HG02870 (cell line): Measurements from ENCODE around the gene OPALIN.
A peak's percentile ranks its signal among the peaks of the same experiment; 100 is the strongest.

ENCODE experiments used
- ATAC-seq: cut with Tn5 transposase; IDR thresholded peaks from one replicate; pipeline ENCODE4 v1.9.1; 2021; ENCODE audit warnings: mild to moderate bottlenecking, moderate library complexity; ENCODE audit not compliant: unreplicated experiment

Gene OPALIN

DNA sequence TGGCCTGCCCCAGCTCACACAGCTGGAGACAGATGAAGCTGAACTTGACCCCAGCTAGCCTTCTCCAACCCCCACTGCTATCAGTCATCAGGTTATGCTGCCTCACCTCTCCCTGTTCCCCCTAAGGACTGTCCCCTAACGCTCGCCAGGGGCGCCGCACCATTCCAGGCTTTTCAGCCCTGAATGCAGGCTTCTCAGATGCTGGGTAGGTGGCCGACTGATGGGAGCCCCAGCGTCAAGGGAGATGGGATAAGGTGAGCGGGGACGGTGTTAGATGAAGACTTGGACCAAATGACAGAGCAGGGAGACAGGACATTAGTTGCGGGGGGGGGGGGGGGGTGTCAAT lies 15.8 kb upstream of the OPALIN start:
- no peak for ATAC-seq

GRCh38 chr10:96374004-96374403 lies 15.2 kb upstream of the OPALIN start:
- no peak for ATAC-seq

- ATAC-seq: no peak
Measured at GRCh38 chr10:96371356-96371755, 12.6 kb upstream of the OPALIN start.

GRCh38 chr10:96370584-96371157 lies 11.9 kb upstream of the OPALIN start:
- ATAC-seq: no peak

- no peak for ATAC-seq
Measured at GRCh38 chr10:96369890-96370583, 11.2 kb upstream of the OPALIN start.

GRCh38 chr10:96368971-96369370 lies 10.2 kb upstream of the OPALIN start:
- no peak for ATAC-seq

DNA sequence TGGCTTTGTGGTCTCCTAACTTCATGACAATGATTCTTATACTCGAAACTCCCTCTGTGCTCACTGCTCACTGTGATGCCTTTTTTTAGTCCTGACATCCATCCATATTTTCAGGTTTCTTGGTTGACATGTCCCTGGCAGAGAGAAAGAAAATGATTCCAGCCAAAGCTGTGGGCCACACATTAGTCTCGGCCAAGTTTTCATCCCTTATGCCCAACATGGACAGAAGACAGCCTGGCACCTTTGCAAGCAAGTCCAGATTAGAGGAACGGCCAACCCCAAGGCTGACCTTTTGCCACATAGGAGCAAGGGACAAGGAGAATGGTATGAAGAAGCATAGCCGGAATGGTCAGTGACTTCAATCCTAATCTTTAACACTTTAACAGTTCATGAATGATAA lies 8.7 kb upstream of the OPALIN start:
- no peak for ATAC-seq

DNA sequence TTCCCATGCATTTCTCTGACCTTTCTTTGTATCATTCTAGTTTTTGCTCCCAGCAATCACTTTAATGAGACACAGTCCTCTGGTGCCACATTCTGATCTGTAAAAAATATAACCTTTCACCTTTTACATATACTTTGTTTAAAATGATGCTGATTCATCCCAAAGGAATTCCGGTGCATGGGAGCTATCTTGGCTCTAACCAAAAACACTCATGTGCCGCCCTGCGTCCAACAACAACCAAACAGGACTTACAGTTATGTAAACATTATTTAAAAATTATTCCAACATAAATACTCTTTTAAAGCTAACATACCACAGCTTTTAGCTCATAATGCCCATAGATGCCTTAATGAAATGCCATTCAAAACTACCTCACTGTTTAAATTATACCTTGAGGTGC lies 7.7 kb upstream of the OPALIN start:
- ATAC-seq: no peak

- no peak for ATAC-seq
Measured at GRCh38 chr10:96365571-96365970, 6.8 kb upstream of the OPALIN start.

- no peak for ATAC-seq
Measured at GRCh38 chr10:96360766-96361165, 2.0 kb upstream of the OPALIN start.

DNA sequence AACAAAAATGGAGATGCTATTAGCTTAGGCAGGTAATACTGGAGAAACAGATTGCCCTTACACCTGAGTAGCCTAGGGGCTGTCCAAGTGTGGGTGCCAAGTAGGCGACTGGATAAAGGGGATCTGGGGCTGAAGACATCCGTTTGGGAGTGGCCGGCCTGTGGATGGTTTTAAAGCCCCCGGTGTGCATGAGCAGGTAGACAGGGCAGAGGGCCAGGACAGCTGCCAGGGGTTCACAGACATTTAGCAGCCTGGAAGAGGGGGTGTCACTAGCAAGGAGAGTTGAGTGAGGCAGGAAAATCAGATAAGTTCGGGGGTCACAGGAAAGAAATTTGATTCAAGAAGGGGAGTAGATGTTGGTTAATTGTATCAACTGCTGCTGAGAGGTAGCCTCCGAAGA lies 1.5 kb upstream of the OPALIN start:
- ATAC-seq: no peak

DNA sequence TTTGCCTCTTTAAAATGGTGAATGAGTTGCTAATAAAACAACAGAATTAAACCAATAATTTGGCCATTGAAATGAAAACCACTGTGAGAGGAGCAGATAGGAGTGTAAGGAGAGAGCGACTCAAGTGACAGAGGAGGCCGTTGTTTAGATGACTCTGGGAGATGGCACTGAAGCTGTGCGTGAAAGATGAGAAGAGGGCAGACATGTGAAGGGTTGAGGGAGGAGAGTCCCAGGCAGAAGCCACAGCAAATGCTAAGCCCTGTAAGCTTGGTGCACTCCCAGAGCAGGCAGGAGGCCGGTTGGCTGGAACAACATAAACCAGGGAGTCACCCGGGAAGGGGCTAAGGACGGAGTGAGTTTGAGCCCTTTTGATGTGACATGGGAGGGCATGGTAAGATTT lies 814 bp upstream of the OPALIN start:
- ATAC-seq: no peak

DNA sequence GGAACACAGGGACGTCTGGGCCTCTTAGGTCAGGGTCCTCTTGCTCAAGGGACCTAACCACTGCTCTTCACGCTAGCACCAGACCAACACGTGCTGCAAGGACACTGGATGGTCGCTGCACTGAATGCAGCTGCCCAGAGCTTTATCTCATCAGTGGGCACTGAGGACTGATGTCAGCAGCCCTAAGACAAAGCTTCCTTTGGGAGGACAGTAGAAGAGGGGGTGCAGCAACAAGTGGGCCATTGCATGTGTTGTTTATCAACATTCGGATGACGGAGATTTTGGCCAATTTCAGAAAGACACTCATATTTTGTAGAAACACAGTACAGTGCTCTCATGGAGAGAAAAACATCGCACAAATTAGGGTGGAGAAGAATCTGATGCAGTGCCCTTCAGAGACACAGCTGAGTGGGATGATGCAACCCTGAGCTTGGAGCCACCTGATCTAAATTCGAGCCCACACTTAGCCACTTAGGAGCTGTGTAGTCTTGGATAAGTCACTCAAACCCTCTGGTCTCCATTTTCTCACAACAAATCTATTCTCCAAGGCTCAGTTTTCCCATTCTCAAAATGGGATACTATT lies 1.7 kb downstream of the OPALIN start:
- no peak for ATAC-seq

GRCh38 chr10:96352582-96352981 lies 6.2 kb downstream of the OPALIN start:
- no peak for ATAC-seq

- no peak for ATAC-seq
Measured at GRCh38 chr10:96352027-96352426, 6.8 kb downstream of the OPALIN start.

DNA sequence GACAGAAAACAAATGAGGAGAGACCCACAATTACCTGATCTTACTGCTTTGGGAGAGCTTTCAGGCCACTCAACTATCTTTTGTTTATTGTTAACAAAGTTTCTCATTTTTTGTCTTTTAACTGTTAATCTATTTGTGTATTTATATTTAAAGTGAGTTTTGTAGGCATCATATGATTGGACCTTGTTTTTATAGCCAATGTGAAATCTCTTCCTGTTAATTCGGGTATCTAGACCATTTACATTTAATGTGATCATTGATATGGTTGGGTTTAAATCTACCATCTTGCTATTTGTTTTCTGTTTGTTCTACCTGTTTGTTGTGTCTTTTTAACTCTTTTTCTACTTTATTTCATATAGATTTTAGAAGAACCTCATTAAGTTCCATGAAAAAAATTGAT lies 12.5 kb downstream of the OPALIN start:
- no peak for ATAC-seq

- no peak for ATAC-seq
Measured at GRCh38 chr10:96345222-96345621, 13.6 kb downstream of the OPALIN start.

- ATAC-seq: no peak
Measured at GRCh38 chr10:96344178-96344577, 14.6 kb downstream of the OPALIN start.

- ATAC-seq: no peak
Measured at GRCh38 chr10:96342402-96342801, 16.4 kb downstream of the OPALIN start.

DNA sequence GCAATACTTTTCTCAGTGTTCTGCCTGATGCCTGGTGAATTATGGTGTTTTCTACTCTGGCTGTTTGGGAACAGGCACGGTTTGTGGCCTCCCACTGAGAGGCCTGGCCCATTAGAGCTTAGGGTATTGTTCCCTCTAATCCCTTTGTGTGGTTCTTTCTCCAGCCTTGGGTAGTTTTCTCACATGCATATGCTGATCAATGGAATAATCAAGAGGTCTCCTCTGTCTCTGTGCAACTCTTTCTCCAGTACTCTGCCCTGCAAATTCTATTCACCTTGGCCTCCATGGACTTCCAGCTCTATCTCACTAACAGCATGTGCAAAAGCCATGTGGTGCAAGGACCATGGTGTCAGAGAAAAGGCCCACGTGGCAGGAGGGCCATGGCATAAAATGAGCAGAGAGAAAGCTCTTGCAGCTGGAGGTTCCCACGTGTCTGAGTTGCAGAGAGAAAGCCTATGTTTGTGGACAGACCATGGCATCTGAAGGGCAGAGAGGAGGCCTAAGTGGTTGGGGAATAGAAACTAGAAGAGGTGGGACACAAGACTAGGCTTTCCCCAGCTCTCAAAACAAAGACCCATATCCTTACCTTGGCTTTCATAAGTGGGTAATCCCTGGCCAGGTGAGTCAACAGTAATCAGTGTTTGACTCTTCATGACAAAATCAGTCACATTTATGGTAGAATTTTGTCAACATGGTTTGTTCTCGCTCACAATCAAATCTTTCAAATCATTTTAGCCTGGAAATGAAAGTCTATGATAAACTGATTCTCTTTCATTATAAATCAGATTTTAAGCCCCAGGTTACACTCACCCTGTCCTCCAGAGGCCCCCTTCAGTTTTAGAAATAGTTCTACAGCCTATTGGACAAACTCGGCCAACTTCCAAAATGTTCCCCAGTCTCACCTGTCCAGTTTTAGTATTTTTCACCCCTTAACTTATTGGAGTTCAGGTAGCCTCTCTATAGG lies 17.3 kb downstream of the OPALIN start:
- ATAC-seq: peak; percentile 62
